GM12892 (cell line): Measurements from ENCODE around the gene SPATA6L.
"Not testable (repeated sequence)": the region's sequence is repeated elsewhere in the genome, so short reads cannot be mapped to it uniquely, and the experiment has no call there.

Experiments used
- DNase-seq: peaks from one replicate; pipeline ENCODE4 v3.0.0; 2011; ENCODE audit not compliant: insufficient read length
- FAIRE-seq: peaks from 2 replicates; lab custom pipeline; 2011; peaks lifted over from hg19 to GRCh38; lab: Jason Lieb, UNC
- POLR2A ChIP-seq: IDR thresholded peaks from 2 replicates; pipeline ENCODE4 v1.6.1; 2011; ENCODE audit warnings: low read depth, low read length, control low read depth
- POLR2AphosphoS5 ChIP-seq: IDR thresholded peaks from 2 replicates; pipeline ENCODE4 v1.6.1; 2011; ENCODE audit warnings: low read depth, low read length, control low read depth
- TAF1 ChIP-seq: IDR thresholded peaks from 2 replicates; pipeline ENCODE4 v1.6.1; 2011; ENCODE audit warnings: low read depth, mild to moderate bottlenecking, control low read depth, low read length, borderline replicate concordance

SPATA6L gene

DNA sequence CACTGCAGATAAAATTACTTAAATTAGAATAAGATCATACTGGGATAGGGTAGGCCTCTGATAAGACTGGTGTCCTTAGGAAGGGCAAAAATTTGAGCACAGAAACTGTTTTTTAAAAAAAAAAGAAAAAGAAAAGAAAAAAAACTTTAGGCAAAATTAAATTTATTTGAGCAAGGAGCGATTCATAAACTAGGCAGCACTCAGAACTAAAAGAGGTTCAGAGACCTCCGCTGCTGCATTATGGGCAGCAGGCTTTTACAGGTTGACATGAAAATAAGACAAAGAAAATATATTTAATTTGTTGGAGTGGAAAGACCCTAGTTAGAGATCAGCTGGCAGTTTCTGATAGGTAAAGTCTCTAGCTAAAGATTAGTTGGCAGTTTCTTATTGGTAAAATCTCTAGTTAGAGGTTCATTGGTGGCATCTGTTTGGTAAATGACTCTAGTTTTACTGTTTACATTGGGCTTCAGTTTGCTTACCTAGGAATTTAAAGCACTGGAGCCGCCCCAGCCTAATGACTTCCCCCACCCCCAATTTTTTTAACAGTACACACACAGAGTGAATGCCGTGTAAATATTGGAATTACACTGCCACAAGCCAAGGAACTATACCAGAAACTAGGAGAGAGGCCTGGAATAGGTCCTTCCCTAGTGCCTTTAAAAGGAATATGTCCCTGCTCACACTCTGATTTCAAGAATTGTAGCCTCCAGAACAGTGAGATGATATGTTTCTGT lies 8.7 kb downstream of the SPATA6L start:
- DNase-seq (no peak), FAIRE-seq (no peak)
- TF ChIP-seq POLR2AphosphoS5 (no peak), POLR2A (no peak), TAF1 (no peak)

DNA sequence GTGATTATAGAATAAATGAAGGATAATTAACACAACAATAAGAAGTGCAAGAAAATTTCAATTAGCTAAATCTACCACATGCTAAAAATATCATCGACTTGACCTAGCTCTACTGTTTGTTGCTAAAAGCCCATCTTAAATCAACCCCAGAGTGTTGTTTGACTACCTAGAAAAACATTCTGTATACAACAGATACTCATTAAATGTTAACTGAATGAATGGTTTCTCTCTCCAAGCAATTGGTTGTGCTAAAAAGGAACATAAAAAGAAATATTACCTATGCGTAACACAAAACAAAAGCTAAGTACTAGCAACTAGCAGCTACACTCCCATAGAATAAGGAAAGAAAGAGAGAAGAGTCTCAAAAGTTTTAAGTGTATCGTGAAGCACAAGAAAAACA lies 9.7 kb downstream of the SPATA6L start:
- no peak for TF ChIP-seq TAF1
- TF ChIP-seq POLR2A: no peak
- TF ChIP-seq POLR2AphosphoS5: no peak
- no peak for FAIRE-seq
- no peak for DNase-seq

DNA sequence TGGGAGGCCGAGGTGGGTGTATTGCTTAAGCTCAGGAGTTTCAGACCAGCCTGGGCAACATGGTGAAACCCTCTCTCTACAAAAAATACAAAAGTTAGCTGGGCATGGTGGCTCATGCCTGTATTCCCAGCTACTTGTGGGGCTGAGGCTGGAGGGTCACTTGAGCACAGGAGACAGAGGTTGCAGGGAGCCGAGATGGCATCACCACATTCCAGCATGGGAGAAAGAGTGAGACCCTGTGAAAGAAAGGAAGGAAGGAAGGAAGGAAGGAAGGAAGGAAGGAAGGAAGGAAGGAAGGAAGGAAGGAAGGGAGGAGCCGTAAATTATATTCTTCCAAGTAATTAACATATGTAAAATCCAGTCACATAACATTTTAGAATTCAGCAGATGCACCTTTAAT lies 10.1 kb downstream of the SPATA6L start:
- not testable (repeated sequence) for DNase-seq, FAIRE-seq

DNA sequence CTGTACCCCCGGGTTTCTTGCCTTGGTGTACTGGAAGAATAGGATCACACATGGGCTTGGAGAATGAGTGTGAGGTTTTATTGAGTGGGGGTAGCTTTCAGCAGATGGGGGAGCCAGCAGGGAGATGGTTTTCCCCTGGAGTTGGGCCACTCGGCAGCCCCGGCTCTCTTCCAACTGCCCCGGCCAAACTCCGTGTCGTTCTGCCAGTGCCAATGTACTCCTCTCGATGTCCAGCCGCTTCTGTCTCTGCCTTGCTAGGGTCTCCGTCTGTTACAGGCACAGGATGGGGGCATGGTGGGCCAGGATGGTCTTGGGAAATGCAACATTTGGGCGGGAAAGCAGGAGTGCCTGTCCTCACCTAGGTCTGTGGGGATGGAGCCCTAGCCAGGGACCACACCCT lies 11.7 kb downstream of the SPATA6L start:
- TF ChIP-seq POLR2AphosphoS5 (no peak), POLR2A (no peak), TAF1 (no peak)
- no peak for DNase-seq
- FAIRE-seq: no peak

DNA sequence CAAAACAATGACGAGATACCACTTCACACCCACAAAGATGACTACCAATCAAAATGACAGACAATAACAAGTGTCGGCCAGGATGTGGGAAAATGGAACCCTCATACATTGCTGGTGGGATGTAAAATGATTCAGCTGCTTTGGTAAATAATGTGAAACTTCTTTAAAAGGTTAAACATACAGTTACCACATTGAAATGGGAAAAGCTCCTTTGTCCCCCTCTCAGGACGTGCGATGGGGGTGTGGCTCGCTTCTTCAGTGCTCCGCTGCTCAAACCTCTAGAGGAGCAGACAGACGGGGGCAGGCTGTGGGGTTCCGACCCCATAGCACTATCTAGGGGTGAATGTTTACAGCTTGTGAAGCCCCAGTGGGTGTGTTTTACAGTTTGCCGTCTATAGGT lies 12.2 kb downstream of the SPATA6L start:
- DNase-seq (no peak), FAIRE-seq (no peak)
- TF ChIP-seq POLR2A: no peak
- TF ChIP-seq TAF1: no peak
- TF ChIP-seq POLR2AphosphoS5: no peak

DNA sequence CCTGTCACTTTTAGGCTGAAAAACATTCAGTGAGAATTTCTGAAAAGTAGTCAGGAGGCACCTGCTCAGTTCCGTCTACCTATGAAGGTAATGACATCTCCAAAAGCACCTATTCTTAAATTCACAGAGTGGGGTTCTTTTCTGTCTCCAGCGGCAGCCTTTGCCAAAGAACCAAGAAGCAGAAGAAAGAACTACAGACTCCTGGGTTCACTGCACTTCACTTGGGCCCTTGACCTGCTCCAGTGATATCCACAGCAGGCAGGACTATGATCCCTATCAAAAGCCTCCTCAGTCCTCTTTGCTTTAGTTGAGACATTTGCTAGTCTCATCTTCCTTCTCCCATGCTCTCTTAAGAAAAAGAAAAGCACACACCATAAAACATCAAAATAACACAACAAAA lies 23.9 kb downstream of the SPATA6L start:
- TF ChIP-seq POLR2AphosphoS5 (no peak), TAF1 (no peak), POLR2A (no peak)
- DNase-seq (no peak), FAIRE-seq (no peak)

DNA sequence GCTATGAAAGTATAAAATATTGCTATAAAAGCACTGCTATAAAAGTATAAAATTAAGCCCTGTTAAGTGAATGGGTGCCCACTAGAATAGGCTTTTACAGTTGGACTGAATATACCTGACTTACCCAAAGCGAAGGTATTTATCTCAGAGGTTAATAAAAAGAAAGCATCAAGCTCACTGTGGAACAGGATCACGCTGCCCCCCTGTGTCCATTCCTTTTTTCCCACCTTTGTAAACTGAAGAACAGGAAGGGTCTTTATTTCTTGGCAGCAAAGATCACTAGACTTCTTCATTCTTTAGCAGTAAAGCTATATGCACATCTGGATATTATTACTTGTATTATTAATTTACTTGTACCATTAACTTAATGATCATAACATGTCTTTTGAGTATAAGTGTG lies 26.3 kb downstream of the SPATA6L start:
- DNase-seq (no peak), FAIRE-seq (no peak)
- TF ChIP-seq TAF1 (no peak), POLR2AphosphoS5 (no peak)

DNA sequence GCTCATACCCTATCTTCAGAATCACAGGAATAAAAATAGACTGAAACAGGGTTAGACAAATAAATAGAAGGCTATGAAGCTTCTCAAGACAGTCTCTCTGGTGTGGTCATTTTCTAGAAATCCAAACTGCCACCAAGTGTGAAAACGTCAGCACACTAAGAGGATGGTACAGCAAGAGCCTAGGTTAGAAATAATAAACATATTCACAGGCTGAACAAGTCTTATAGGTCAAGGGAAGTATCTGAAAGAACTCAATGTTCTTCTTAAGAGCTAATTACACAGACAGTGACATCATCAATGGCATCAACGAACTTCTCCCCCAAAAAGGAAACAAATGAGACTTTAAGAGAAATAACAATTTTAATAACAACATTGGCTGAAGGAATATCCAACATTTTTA lies 26.9 kb downstream of the SPATA6L start:
- no peak for DNase-seq
- no peak for TF ChIP-seq TAF1
- no peak for TF ChIP-seq POLR2A
- TF ChIP-seq POLR2AphosphoS5: no peak
- FAIRE-seq: no peak

DNA sequence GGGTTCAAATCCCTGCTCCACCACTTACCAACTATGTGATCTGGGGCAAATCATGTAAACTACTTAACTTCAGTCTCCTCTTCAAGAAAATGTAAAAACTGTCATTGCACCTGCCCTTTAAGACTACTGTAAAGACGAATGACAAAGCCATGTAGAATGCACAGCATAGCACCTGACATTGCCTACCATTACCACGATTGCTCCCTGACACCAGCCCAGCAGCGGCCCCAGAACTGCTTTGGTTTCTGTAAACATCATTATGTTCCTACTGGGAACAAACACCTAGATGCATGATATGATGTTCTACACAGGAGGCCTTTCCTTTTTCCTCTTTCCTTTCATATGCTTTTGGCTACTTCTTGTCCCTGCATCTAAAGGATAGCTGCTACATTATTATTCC lies 27.3 kb downstream of the SPATA6L start:
- FAIRE-seq: no peak
- DNase-seq: no peak
- TF ChIP-seq TAF1 (no peak), POLR2AphosphoS5 (no peak), POLR2A (no peak)

DNA sequence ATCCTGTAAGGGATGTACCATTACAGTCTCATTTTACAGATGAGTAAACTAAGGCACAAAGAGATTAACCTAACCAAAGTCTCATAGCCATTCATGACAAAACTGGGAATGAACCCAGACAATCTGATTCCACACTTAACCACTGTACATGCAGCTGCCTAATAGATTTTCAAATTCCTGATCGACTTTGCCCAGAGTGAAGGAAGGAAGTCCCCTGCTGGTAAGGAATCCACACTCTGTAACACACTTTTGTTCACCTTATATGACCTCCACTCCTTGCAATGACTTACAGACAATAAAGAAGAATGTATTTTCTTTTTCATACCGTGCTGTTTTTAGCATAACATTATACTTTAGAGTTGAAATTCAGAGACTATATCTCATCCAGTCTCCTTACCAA lies 35.4 kb downstream of the SPATA6L start:
- no peak for FAIRE-seq
- DNase-seq: no peak
- TF ChIP-seq POLR2A (no peak), POLR2AphosphoS5 (no peak), TAF1 (no peak)

DNA sequence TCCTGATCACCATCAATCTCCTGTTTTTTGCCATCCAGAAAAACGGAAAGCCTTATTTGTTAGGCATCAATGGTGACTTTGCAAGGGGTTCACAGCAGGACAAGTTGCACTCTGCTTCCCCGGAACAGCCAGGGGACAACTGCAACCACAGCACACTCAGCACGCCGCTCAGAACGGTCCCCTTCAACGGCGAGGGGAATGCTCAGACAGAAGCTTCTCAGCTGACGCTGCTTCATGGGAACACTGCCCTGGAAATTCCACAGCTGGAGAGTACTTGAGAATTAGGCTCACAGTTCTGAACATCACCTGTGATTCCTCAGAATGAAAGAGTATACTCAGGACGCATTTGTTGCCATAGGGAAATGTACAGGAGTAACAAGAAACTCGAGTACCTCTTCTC lies 44.3 kb downstream of the SPATA6L start:
- TF ChIP-seq POLR2AphosphoS5 (no peak), POLR2A (no peak), TAF1 (no peak)
- FAIRE-seq (no peak), DNase-seq (no peak)

DNA sequence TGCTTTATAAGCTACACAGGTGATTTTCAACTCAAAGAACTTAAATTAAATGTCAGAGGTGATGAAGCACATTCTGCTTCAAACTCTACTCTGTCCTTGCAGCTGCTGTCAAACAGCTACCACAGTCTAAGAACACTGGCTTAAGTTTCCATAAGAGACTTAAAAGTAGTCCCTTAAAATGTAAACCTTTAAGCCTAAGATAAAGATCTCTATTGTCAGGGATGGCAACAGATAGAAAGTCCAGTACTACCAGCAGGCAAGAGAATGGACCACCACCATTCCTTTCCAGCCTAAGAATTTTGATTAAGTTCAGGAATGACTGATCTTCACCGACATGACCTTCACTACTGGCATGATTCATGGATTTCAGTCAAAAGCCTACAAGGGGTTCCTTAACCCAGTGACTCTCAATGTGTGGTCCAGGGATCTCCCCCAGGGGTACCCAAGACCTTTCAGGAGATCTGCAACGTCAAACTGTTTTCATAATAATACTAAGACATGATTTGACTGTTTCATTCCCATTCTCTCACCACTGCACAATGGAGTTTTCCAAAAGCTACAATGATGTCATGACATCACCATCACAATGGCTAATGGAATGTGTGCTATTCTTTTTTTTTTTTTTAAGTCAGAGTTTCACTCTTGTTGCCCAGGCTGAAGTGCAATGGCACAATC lies 45.3 kb downstream of the SPATA6L start:
- no peak for TF ChIP-seq POLR2AphosphoS5
- no peak for FAIRE-seq

More for the DNA sequence above, 45.3 kb downstream of the SPATA6L start:
- no peak for DNase-seq
